AG20443 (cell line): ENCODE results near the gene ATP13A4.

Experiments
- DNase-seq: peaks from one replicate; pipeline ENCODE4 v3.0.0; 2012; ENCODE audit warnings: low spot score, mixed read lengths

ATP13A4 gene

GRCh38 chr3:193391902-193392301 lies 162.8 kb downstream of the ATP13A4 start:
- no peak for DNase-seq

GRCh38 chr3:193389335-193389734 lies 165.4 kb downstream of the ATP13A4 start:
- DNase-seq, result no peak

- no peak for DNase-seq
These were observed 166.3 kb downstream of the ATP13A4 start for GRCh38 chr3:193388361-193388760.

- DNase-seq, result no peak
These were observed 167.1 kb downstream of the ATP13A4 start for GRCh38 chr3:193387596-193387995.

- DNase-seq, result no peak
These were observed 176.0 kb downstream of the ATP13A4 start, which contains the start of gene ATP13A5 for GRCh38 chr3:193378706-193379105. Gene ATP13A5, minus strand, starts transcription at chr3:193378753. Its CDS starts 28 bp downstream, at chr3:193378725.

- DNase-seq, result no peak
These were observed 177.1 kb downstream of the ATP13A4 start for GRCh38 chr3:193377591-193377990.

GRCh38 chr3:193375614-193376013 lies 179.1 kb downstream of the ATP13A4 start:
- no peak for DNase-seq

GRCh38 chr3:193372783-193373182 lies 181.9 kb downstream of the ATP13A4 start:
- DNase-seq, result no peak

- DNase-seq, result no peak
These were observed 186.8 kb downstream of the ATP13A4 start for GRCh38 chr3:193367868-193368267.

GRCh38 chr3:193357291-193357690 lies 197.4 kb downstream of the ATP13A4 start:
- no peak for DNase-seq

GRCh38 chr3:193354423-193354822 lies 200.3 kb downstream of the ATP13A4 start:
- no peak for DNase-seq
